Activated effector memory CD4-positive, alpha-beta T cell treated with anti-CD3 and anti-CD28 coated beads, Interleukin-2, amount 50 U/mL, for 16 hours (primary cell): Measurements from ENCODE around the gene KCNMA1.

ENCODE experiments used
- DNase-seq: peaks from one replicate; pipeline ENCODE4 v3.0.0-alpha.2; 2020

The KCNMA1 gene

DNA sequence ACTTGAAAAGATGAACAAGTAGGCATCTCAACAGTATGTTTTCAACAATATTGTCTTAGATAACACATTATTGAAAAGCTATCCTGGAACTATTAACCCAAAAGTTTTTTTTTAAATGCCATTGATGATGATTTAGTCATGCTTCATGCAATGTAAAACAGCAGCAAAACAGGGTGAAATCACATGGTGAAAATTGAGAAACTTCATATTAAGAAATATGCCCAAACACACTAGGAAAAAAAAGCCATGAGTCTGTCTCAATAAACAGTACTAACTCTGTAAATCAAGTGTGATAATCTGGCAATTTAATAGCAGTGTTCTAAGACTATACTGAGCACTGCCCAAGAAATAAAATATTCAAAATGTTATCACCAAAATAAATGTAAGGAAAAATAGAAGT, 613.1 kb downstream of the KCNMA1 start:
- DNase-seq, result no peak

DNA sequence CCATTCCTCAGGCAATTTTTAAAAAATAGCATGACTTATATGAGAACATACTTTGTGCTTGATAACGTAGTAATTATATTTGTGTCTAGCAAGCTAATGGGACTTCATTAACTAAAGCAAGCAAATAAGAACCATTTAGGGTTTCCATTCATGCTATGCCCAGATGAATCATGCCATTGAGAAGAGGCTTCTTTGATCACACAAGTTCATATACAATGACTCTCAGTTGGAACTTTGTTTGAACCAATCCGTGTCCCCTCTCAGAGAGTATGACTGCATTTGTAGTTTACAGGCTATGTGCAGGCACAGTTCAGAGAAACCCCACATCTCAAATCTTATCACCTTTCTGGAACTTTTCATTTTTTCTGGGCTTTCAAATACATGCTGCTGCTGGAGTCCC, 614.2 kb downstream of the KCNMA1 start:
- no peak for DNase-seq

DNA sequence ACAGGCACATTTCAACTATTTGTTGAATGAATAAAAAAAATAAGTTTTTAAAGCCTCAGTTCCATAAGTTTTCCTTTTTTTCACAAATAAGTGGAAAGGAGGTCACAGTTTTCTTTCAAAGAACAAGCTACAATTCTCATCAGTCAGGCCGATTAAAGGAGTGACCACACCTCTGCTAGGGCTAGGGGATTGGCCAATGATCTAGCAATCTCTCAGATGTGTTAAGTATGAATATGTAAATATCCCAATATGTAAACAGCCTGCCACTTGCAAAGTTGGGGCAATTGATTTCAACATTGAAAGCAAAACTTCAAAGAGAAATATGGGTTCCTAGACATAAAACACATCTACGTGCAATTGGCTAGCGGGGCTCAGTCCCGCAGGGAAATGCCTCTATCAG, 614.9 kb downstream of the KCNMA1 start:
- DNase-seq, result no peak

DNA sequence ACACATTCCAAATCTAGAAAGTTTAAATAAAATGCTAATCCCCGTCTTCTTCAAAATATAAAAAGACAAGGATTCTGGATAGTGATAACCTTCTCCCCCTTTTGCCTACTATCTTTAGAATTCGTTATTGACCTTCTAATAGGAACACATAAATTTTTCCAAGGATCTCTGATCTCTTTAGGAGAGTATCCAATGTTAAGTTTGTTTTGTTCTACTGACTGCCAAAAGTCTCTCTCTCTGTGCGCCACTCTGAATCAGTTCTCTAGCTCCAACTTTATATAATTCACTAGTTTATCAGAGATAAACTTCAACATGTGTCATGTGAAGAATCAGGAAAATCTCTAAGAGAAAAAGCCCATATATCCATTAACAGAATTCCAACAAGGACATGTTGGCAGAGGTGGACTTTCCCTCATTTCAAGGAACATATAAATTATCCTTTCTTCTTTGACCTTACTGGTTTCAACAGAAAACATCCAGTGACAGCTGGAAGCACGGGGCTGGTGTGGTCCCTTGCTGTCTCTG, 615.6 kb downstream of the KCNMA1 start:
- no peak for DNase-seq

DNA sequence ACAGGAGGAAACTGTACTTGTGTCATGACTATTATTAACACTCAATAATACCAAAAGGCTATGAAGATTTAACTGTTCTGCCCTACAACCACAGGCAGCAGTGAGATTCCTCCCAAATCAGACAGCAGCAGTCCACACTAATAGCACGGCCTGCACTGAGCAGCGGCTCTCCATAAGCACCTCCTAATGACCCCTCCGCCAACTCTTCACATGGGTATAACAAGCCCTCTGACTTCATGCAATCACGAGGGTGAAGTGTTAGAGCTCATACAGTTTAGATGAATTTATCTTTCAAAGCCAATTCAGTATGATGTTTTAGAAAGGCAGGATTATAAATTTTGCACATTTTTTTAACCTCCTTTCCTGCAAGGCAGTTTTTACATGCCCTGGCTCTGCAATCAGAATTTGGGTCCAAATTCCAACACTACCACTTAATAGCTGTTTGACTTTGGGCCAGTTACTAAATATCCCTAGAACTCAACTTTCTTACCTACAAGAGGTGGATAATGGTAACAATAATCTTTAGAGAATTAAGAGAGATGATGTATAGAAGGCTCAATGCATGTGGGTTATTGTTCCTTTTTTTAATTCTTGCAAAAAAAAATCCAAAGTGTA, 617.1 kb downstream of the KCNMA1 start:
- no peak for DNase-seq

DNA sequence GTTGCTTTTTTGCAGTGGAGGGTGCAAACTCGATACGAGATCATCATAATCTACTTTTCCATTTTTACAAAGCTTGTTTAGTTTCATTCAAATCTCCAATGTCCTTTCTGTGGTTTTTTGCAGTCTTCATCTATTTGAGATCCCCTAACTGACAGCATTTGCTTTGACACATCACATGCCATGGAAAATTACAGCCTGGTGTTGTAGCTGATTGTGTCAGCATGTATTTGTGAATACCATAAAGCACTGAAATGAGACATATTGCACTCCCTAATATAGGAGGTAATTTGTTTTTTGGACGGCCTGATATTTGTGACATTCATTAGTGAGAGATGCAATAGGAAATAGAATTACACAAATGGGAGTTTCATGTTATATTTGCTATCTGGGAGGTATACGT, 620.8 kb downstream of the KCNMA1 start:
- no peak for DNase-seq

DNA sequence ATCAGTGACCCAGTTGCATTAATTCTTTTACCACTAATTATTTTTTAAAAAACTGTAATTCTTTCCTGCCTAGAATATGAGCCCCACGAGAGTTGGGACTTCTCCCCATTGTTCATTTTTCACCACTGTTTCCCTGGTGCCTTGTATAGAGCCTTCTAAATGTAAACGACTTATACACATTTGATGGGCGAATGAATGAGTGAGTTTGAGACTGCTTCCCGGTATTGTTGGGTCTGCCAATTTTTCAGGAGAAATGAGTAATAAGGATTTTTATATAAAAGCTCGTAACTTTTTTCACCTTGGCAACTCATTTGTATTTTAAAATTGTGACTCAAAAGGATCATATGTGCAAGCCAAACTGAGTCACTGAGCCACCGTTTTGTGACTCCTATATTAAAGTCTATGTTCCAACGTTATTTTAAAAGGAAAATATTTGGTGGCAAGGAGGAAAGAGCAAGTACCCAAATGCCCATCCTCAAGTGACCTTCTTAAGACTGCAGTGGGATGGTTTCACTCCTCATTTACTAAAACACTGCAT, 621.3 kb downstream of the KCNMA1 start:
- DNase-seq, result no peak

DNA sequence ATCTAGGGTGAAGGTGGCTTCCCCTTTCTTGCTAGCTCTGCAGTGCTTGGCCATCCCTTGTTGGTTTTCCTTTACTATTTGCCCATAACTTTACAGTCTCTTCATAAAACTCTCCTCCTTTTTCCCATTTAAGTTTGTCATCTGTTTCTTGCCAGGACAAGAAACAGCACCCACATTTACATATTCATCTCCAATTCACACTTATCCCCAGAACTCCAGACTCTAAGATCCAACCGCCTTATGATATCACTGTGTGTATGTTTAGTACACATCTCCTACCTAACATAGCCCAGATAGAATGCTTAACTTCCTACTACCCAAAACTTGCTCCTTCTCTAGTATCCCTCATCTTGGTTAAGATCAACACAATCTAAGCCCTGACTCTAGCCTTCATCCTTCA, 622.2 kb downstream of the KCNMA1 start:
- DNase-seq, result no peak

DNA sequence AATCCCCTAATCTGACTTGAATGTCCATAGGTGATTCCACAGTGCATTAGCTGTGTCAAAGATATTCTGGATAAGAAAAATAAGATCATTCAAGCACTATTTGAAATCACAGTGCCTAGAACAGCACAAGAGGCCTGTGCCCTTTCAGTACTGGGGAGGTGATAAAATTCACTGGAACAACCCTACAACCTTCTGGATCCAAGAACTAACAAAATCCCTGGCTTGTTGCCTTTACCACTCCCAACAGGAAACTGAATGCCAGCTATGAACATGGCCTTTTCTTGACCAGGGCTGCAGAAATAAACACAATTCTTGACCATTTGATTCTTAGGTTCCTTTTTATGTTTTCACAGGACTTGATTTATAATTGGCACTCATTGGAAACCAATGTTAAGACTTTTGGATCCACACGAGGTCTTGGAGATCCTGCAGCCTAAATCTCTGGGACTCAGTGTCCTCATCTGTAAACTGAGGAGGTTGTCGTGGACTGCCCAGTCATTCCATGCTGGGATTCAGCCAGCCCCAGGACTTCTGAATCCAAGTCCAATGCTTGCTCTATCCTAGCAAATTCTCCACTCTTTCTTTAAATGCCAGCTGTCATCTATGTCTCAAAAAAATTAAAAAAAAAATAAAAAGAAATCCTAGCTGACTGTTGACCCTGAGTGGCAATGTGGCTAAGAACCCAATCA, 624.7 kb downstream of the KCNMA1 start:
- no peak for DNase-seq

DNA sequence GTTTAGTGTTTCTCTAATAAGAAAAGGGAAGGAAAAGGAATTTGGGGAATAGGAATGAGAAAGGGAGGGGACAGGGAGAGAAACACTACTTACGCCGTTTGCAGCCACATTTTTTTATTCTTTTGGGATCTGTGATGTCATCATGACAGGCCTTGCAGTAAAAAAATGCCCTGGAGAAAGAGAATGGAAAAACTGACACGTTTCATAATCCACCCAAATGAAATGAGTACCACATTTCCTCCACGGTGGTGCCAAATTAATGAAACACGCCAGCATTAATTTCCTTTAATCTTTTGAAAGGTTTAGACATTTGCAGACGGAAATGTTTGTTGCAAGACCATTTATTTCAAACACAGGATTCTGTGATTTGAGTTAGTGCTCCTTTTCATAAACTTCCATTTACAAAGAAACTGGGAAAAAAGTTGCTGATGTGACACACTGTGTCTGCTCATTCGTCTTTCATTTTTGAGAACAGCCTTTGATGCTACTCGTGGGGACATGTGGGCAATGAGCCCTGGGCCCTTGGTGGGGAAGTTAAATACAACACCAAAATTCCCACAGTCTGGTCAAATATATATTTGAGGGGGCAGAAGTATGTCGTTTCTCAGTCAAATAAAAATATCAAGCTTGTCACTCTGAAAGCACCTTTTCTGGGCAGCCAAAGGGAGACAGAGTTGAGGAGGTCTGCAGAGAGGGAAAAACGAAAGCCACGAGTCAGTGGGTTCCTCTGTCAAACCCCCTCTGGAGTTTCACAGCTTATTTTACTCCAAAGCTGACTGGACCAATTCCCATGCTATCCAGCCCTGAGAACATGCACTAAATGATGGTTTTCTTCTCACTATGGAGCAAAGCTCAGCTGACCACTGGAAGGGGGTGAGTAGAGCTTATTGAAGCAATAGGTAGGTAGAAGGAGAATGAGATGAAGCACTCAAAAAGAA, 625.5 kb downstream of the KCNMA1 start:
- DNase-seq, result no peak

DNA sequence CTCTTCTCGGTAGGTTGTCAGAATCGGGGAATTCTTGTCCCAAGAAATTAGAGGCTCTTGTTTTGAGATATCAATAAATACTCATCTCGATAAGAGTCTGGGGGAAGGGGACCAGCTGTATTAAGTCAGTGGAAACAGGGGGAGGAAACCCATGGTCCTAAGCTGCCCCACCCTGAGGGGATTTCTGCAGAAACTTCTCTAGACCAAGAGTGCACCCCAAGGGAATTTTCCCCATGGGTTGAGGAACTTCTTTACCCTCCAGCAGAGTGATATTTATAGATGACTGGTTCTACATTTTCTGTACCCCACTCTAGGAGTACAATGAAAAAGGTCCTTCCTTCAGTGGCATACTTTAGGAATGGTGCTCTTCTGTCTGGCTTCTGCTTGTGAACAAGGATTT, 627.2 kb downstream of the KCNMA1 start:
- DNase-seq, result no peak

DNA sequence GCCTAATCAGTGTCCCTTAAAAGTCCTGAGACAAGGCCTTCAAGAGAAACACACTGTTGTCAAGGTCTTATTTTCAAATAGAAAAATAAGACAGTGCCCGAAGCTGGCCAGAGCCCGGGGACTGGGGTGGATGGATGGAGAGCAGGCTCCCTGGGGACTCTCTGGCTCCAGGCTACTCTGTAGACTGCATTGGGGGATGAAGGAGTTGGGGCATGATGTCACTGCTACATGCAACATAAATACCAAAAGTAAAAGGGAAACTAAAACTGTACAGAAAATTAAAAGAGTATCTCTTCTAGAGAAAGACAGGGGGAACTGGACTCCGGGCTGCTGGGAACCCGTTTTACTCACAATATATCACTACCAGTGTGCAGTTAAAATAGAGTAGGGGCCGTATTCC, 629.8 kb downstream of the KCNMA1 start:
- no peak for DNase-seq

DNA sequence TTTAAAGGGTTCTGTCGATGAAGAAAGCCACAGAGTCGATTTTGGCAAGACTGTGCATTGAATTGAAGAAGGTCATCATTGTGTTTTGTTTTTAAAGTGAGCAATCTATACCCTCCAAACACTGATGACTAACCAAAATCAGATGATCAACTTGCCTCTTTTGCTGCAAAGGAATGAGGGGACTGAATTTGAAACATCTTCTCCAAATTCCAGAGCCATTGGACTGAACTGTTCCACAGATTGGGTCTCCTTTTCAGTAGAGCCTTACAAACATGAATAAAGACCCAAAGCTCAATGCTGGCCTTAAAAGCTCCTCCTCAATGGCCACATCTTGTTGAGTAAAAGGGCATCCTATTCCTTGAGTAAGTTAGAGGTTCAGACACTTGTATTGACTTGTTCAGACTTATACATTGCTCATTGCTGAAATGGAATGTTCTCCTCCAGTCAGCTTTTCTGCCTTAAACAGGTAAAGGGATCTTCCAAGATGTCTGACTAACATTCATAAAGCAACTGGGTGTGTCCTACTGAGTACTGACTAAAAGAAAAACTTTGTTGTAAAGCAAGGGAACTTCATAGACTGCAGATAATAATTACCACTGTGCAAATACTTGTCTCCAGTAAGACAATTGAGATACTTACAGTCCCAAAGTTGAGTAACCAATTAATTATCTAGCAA, 630.6 kb downstream of the KCNMA1 start:
- DNase-seq, result no peak

DNA sequence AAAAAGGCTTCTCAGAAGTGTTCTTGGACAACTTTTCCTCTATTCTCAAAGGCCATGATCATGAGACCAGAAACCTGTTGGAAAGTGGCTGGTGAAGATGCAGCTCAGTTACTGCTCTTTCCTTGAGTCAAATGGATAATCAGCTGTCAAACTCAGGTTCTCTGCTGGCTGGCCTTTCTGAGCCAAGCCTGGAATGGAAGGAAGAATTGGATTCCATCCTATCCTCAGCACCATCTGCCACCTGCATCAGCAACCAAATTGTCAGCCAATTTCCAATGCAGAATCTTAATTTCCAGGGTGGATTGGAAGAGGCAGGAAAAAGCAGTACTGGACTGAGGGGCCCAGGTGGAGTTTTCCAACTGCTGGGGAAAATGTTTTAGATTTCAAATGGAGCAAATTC, 631.7 kb downstream of the KCNMA1 start:
- no peak for DNase-seq

DNA sequence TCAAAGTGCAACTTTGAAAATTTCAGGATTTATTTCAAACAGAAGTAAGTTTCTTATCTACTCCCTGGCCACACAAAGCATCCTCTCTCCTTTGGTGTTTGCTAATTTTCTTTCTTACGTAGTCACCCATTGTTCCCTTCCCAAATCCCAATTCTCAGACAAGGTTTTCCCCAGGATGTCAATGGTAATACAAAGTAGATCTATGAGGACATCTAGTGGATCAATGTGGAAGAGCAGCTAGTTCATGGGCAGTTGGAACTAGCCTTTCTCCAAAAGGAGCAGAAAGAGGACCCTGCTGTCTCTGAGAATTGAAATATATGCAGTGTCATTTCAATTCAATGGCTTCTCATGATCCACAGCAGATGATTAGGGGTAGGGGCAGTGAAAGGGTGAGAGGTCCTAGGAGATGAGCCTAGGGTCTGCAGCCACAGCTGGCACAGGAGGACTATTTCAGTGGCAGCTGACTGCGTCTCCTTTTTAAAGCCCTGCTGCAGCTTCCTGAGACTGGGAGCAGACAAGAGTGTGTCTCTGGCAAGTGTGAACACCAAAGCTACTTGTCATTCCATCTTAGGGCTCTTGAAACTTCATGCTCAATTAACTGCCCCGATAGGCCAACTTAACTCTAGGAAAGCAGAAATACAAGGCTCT, 632.6 kb downstream of the KCNMA1 start:
- DNase-seq, result no peak

DNA sequence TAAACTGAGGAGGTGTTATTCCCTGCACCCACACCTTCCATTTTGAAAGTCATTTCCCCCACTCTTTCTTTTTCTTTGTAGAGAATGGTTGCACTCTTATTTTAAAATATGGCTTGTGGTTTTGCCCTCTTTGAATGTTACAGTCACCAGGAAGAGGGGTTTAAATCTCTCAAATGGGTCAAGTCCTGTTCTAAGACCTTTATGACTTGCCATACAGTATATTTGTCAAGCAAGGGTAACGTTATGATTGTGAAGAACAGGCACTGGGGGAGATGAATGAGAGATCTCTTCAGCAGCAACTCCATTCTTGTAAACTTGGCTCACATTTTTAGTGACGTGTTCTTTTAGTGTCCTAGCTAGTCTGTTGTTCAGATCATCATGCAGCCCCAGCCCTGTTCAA, 634.7 kb downstream of the KCNMA1 start:
- no peak for DNase-seq

DNA sequence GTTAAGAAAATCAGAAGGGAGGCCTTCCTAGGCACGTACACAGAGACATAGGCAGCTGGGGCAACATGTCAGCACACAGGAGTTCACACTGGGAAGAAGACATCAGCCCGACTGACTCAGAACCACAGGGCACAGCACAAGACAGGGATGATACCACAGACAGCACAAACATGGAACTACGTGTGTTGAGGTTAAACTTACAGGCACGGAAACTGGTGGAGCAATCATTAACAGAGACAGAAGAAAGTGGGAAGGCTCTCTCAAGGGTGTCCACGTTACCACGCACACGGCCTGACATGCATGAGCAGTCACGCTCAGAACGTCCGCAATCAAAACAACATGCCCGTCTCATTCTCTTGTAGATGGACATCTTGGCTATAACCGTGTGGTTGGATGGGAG, 636.4 kb downstream of the KCNMA1 start:
- DNase-seq, result no peak

DNA sequence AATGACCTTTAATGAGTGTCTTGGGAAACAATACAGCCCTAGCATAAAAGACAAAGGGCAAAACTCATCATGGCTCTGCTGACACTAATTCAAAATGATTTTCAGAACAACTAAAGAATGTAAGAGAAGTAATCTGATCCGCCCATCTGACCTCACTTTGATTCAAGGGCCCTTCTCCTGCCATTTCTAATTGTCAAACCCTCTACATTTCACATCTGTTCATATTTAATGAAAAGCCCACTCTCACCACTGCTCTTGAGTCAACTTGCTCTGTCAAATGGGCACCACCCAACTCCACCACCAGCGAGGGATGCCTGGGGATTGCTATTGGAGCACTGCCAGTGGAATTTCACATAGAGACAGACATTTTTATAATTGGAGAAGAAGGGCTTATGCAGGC, 639.2 kb downstream of the KCNMA1 start:
- DNase-seq, result no peak

DNA sequence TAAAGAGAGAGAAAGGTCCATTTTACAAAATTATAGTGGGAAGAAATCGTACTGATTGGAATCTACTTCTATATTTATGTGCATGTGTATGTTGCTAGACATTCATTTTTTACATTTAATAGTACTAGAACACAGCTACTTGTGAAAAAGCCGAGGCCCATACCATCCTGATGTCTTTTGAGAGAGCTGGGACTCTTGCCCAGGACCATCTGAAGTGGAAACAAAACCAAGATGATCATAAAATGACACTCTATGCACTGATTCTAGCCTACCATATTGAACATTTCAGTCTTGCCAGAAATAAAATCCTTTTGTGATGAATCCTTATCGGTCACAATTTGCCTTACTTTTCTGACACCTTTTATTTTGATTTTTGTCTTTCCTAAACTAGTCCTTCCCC, 640.0 kb downstream of the KCNMA1 start:
- no peak for DNase-seq

DNA sequence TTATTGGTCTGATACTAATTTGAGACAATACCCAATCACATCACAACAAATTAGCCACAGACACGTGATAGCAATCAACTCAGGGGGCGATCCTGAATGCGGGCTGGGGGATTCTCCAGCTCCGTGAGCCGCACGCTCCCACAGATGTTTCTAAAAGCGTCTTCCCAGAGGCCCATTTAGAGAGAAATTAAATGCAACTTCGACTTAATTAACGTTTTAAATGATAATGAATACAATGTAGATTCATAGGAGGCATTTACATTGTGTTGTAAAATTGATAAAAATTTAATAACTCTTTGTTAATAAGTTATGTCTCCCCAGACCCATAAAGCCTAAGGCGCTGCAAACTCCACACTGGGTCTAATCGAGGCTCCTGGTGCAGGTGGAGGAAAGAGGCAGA, 642.6 kb downstream of the KCNMA1 start:
- DNase-seq, result no peak

DNA sequence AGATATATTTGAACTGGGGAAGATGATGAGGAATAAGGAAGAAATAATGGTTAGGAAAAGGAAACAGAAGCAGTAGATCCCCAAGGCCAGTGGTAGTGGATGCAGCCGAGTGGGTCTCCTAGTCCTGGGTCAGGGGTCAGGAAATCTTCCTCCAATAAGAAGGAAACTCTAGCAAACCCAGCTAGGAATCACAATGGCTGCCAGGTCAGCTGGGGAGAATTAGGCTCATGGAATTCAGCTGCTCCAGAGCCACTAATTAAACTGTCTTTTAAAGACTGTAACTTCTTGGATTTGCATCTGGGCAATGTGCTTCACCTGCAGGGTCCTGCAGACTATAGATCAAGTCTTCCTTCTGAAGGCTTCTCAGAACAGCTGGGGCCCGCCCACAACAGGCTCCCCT, 644.4 kb downstream of the KCNMA1 start:
- no peak for DNase-seq

DNA sequence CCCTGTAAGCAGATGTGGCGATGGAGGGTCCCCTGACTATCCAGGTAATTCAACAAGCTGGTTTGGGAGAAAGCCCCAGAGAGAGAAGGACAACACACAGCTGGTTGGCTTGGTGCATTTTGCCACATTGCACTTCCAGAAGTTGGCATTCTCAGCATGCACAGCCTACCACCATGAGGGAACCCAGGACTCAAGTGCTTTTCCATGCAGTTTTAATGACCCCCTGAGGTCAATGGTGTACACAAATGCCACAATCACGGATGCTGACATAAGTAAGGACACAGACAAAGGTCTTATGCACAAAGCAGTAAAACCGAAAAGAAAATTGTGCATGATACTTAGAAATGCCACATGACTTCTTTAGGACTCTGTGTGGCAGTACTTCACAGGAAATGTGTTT, 645.1 kb downstream of the KCNMA1 start:
- DNase-seq, result no peak
